Esophagus (tissue), 2 donors: ENCODE results near the gene FTH1. TPM values are rescaled to one million over a fixed set of nuclear protein-coding genes. Genes with fewer than 3 reads are reported as not detected.

Experiments
- H3K27ac ChIP-seq, 2 donors: one replicate each; pipeline ENCODE4 v1.5.1; 2013; ENCODE audit warnings: low read depth in 2 of 2, mild to moderate bottlenecking in 2 of 2, inconsistent platforms in 1 of 2, low read length in 1 of 2, moderate library complexity in 1 of 2
- H3K27me3 ChIP-seq, 2 donors: one replicate each; pipeline ENCODE4 v1.6.1; 2013; ENCODE audit warnings: low read length in 2 of 2, control low read depth in 1 of 2, mild to moderate bottlenecking in 1 of 2; ENCODE audit not compliant: insufficient read depth in 2 of 2, control insufficient read depth in 1 of 2
- H3K36me3 ChIP-seq, 2 donors: one replicate each; pipeline ENCODE4 v1.6.1; 2013; ENCODE audit warnings: low read length in 1 of 2; ENCODE audit not compliant: control insufficient read depth in 2 of 2, insufficient read depth in 2 of 2
- H3K4me1 ChIP-seq, 2 donors: one replicate each; pipeline ENCODE4 v1.6.1; 2013; ENCODE audit warnings: low read length in 1 of 2; ENCODE audit not compliant: control insufficient read depth in 2 of 2, insufficient read depth in 2 of 2
- H3K4me3 ChIP-seq, 2 donors: one replicate each; pipeline ENCODE4 v1.5.1; 2013; ENCODE audit warnings: low read length in 2 of 2, mild to moderate bottlenecking in 2 of 2, low read depth in 1 of 2, moderate library complexity in 1 of 2
- H3K9me3 ChIP-seq, 2 donors: one replicate each; pipeline ENCODE4 v1.6.1; 2013; ENCODE audit warnings: mild to moderate bottlenecking in 2 of 2, low read depth in 1 of 2, low read length in 1 of 2, moderate library complexity in 1 of 2; ENCODE audit not compliant: control insufficient read depth in 2 of 2, insufficient read depth in 1 of 2
- WGBS, 2 donors: extraction: QIAGEN DNeasy Blood & Tissue Kit; methylation state at CpG; one replicate each; pipeline ENCODE4 v1.1.7; 2013; 5-methylcytosine and 5-hydroxymethylcytosine counted together
- polyA plus RNA-seq, 2 donors: library from polyadenylated mRNA; stranded (reverse); fragments of 200-250 nt; gene quantifications; one replicate each; pipeline ENCODE4 v1.2.3, GENCODE V29; 2013
- donor health status: healthy with polysubstance abuse.
- donor health status: Bipolar disorder and iron deficiency.

The FTH1 gene
- polyA plus RNA-seq, 2 donors, result 3,491 to 8,500 TPM

GRCh38 chr11:61980783-61981541, 13.5 kb upstream of the FTH1 start:
- H3K9me3 ChIP-seq, result no peaks in the 10 kb centered on the region
- peaks cover 0 to 8% of the 10 kb centered on the region in 2 donors for H3K4me1 ChIP-seq
- H3K27ac ChIP-seq, result peak overlapping the region; percentile 51 to 60
- H3K36me3 ChIP-seq, result no peaks in the 10 kb centered on the region
- H3K4me3 ChIP-seq, result no peak overlapping the region
- H3K27me3 ChIP-seq, result no peaks in the 10 kb centered on the region
- 65 to 73% methylated on average over 10 of the region's 10 CpGs for WGBS, 2 donors

DNA sequence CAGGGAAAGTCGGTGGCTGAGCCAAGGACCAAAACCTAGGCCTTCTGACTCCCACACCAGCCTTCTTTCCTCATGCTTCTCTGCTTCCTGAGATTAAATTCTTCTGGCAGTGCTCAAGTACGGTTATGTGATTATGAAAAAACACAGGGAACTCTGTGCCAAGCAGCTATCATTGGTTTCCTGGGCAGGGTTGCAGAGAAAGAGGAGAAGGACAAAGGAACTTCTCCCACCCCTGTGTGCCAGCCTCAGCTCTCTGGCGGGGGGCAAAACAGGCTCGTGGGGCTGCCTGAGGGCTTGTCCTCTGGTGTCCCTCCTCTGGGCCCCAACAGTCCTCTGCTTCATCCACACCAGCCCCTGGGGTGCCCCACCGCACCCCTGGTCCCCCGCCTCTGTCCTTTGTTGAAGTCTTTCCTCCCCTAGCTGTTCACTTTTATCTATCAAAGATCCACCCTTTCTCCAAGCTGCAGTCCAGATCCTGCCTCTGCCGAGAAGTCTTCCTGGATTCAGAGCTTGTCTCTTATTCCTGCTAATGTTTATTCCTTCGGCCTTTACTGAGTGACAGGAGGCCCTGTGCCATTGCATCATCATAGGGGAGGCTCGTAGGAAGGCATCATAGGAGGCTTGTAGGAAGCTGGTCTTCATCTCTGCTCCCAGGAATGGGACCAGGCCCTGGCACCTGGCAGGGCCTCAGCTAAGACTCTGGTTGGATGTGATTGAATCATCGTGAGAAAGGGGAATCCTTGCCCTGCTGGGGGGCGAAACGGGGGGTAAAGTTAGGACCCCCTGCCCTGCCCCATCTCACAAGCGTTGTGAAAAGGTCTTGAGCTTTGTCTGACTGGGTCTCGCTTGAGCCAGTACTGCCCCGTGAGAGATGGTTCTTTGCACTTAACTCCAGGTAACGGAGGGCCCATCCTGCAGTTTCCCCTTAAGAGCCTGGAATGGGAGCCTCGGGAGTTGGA, 11.5 kb upstream of the FTH1 start:
- Histone ChIP-seq H3K4me3 (no peak overlapping the region), H3K27ac (peak overlapping the region; percentile 49 to 65), H3K36me3 (no peaks in the 10 kb centered on the region), H3K27me3 (no peaks in the 10 kb centered on the region), H3K9me3 (no peaks in the 10 kb centered on the region), H3K4me1 (peaks cover 6 to 9% of the 10 kb centered on the region in 2 donors)
- 64 to 68% methylated on average over 17 of the region's 17 CpGs for WGBS, 2 donors

GRCh38 chr11:61976813-61977475, 9.5 kb upstream of the FTH1 start:
- no peaks in the 10 kb centered on the region for H3K36me3 ChIP-seq
- H3K27ac ChIP-seq, result no peak overlapping the region
- H3K27me3 ChIP-seq, result no peaks in the 10 kb centered on the region
- no peak overlapping the region for H3K4me3 ChIP-seq
- H3K4me1 ChIP-seq, result peaks cover 15 to 21% of the 10 kb centered on the region in 2 donors
- no peaks in the 10 kb centered on the region for H3K9me3 ChIP-seq
- 73 to 77% methylated on average over 7 of the region's 7 CpGs for WGBS, 2 donors

GRCh38 chr11:61976420-61976800, 9.0 kb upstream of the FTH1 start:
- WGBS, 2 donors, result 77 to 89% methylated on average over 8 of the region's 8 CpGs
- Histone ChIP-seq H3K4me1 (peaks cover 15 to 24% of the 10 kb centered on the region in 2 donors), H3K36me3 (no peaks in the 10 kb centered on the region), H3K9me3 (no peaks in the 10 kb centered on the region), H3K4me3 (no peak overlapping the region), H3K27ac (no peak overlapping the region), H3K27me3 (no peaks in the 10 kb centered on the region)

DNA sequence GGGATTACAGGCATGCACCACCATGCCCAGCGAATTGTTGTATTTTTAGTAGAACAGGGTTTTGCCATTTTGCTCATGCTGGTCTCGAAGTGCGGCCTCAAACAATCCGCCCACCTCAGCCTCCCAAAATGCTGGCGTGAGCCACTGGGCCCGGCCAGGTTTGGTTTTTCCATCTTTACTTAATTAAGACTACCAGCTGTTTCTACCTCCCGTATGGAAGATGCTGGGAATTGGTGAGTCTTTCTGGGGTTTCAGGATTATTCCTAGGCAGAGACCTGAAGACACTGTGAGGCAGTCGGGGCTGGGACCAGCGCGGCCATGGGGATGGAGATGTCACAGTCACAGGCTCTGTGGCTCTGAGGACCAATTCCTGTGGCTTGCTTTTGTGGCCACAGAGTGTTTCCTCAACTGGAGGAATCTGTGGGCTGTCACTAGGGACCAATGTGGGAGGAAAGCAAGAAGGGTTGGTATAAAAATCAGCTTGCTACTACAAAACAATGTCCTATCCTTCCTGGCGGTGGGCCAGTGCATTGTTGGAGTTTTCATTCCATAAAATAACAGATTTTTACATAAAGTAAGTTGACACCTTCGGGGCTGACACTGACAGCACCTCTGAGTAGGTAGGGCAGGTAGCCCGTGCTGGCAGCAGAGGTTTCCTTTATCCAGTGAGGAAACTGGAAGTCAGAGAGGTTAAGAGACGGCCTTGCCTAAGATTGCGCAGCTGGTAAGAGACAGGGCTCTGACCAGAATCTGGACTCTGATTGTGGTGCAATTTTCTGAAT, 8.4 kb upstream of the FTH1 start:
- H3K9me3 ChIP-seq, result no peaks in the 10 kb centered on the region
- H3K36me3 ChIP-seq, result no peaks in the 10 kb centered on the region
- H3K4me3 ChIP-seq, result no peak overlapping the region
- WGBS, 2 donors, result 62 to 78% methylated on average over 15 of the region's 15 CpGs
- H3K4me1 ChIP-seq, result peaks cover 19 to 30% of the 10 kb centered on the region in 2 donors
- no peaks in the 10 kb centered on the region for H3K27me3 ChIP-seq
- no peak overlapping the region for H3K27ac ChIP-seq

GRCh38 chr11:61974766-61975631, 7.6 kb upstream of the FTH1 start:
- H3K36me3 ChIP-seq, result no peaks in the 10 kb centered on the region
- 38 to 53% methylated on average over 14 of the region's 14 CpGs for WGBS, 2 donors
- no peak overlapping the region for H3K4me3 ChIP-seq
- no peaks in the 10 kb centered on the region for H3K9me3 ChIP-seq
- peaks cover 19 to 31% of the 10 kb centered on the region in 2 donors for H3K4me1 ChIP-seq
- H3K27ac ChIP-seq, result peak overlapping the region; percentile 50 to 78
- H3K27me3 ChIP-seq, result no peaks in the 10 kb centered on the region

DNA sequence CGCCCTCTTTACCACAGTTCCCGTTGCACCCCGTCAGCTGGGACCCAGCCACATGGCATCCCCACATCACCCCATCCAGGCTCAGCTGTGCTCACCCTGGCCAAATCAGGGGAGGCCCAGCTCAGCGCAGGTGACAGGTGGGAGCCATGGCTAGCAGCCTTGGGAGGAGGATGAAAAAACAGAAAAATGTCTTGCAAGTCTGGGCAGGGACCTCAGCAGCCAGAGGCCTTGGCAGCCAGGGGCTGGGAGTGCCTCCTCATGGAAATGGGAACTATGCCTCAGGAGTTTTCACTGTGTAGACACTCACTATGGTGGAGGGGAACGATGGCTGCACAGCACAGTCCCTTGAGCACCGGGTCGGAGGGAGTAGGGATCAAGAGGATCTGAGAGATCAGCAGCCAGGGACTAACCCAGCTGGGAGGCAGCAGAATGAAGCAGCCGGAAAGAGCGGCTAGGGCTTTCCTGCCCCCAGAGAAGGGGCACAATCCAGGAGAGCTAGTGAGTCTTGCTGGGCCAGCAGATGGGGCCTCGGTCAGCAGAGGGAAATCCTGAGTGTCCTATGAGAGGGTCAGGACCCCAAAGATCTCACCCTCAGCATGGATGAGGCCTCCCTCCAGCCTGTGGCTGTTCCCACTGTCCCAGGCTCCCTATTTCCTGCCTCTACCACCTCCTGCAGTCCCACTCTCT, 6.2 kb upstream of the FTH1 start:
- Histone ChIP-seq H3K4me3 (peak overlapping the region in 1 of 2 donors; percentile 18), H3K36me3 (no peaks in the 10 kb centered on the region), H3K27me3 (no peaks in the 10 kb centered on the region), H3K27ac (peak overlapping the region; percentile 92 to 94), H3K9me3 (no peaks in the 10 kb centered on the region), H3K4me1 (peaks cover 19 to 27% of the 10 kb centered on the region in 2 donors)
- 46% methylated on average over 10 of the region's 10 CpGs for WGBS, 2 donors
